Sigmoid colon (tissue), 7 donors: Measurements from ENCODE around the gene VPS51. TPM values are rescaled to one million over a fixed set of nuclear protein-coding genes. Genes with fewer than 3 reads are reported as not detected.

Source experiments
- DNase-seq: peaks from one replicate; pipeline ENCODE4 v3.0.0-alpha.2; 2019
- H3K27ac ChIP-seq, 4 donors: fragments of 200-600 bp; sonication (generic); one replicate each; pipeline ENCODE4 v1.5.1; 2016 to 2019; ENCODE audit warnings: mild to moderate bottlenecking in 1 of 4
- H3K27me3 ChIP-seq, 3 donors: fragments of 200-600 bp; sonication (generic); one replicate each; pipeline ENCODE4 v1.5.1; 2019; ENCODE audit warnings: mild to moderate bottlenecking in 1 of 3
- H3K36me3 ChIP-seq, 4 donors: fragments of 200-600 bp; sonication (generic); one replicate each; pipeline ENCODE4 v1.5.1; 2016 to 2019
- H3K4me1 ChIP-seq, 4 donors: fragments of 200-600 bp; sonication (generic); one replicate each; pipeline ENCODE4 v1.5.1; 2017 to 2019
- H3K4me3 ChIP-seq, 4 donors: fragments of 200-600 bp; sonication (generic); one replicate each; pipeline ENCODE4 v1.5.1; 2017 to 2019; ENCODE audit warnings: mild to moderate bottlenecking in 2 of 4, moderate library complexity in 1 of 4
- H3K9me3 ChIP-seq, 4 donors: fragments of 200-600 bp in 3 of 4; sonication (generic) in 3 of 4; one replicate each; pipeline versions ENCODE4 v1.5.1 to v1.6.1; 2013 to 2019
- CTCF ChIP-seq, 4 experiments: fragments of 450-650 bp in 3 of 4; fragments of 200-600 bp in 1 of 4; IDR thresholded peaks; one replicate each; pipeline ENCODE4 v1.5.1; 2016 to 2019; ENCODE audit warnings: antibody characterized with exemption in 4 of 4, mild to moderate bottlenecking in 3 of 4, moderate library complexity in 2 of 4
- EP300 ChIP-seq, 4 donors: sonication (generic); formaldehyde crosslinking; IDR thresholded peaks; one replicate each; pipeline ENCODE4 v1.6.1; 2017; ENCODE audit warnings: antibody characterized with exemption in 4 of 4
- POLR2A ChIP-seq, 2 donors: fragments of 450-650 bp; IDR thresholded peaks; one replicate each; pipeline ENCODE4 v1.6.1; 2016; ENCODE audit warnings: antibody characterized with exemption in 2 of 2, mild to moderate bottlenecking in 2 of 2, moderate library complexity in 2 of 2
- POLR2AphosphoS5 ChIP-seq, 4 donors: sonication (generic); formaldehyde crosslinking; IDR thresholded peaks; one replicate each; pipeline ENCODE4 v1.6.1; 2017; ENCODE audit warnings: antibody characterized with exemption in 4 of 4
- WGBS, 2 donors: extraction: QIAGEN DNeasy Blood & Tissue Kit; methylation state at CpG; one replicate each; pipeline ENCODE4 v1.1.7; 2013; 5-methylcytosine and 5-hydroxymethylcytosine counted together
- intact Hi-C: fragments of 100-400 bp; cut with DNase I; formaldehyde crosslinking; loops from one replicate; pipeline ENCODE4 v1.15.1; 2023
- polyA plus RNA-seq, 3 donors: library from polyadenylated mRNA; stranded (reverse); fragments of 200-250 nt; gene quantifications; one replicate each; pipeline ENCODE4 v1.2.3, GENCODE V29; 2013
- total RNA-seq, 4 donors: library from RNA; depleted of rRNA; stranded (reverse); fragments of >200 nt; gene quantifications; one replicate each; pipeline ENCODE4 v1.1.0, GENCODE V29; 2016
- donor health status: healthy with polysubstance abuse.
- donor health status: Bipolar disorder and iron deficiency.
- donor health status: healthy.

Gene VPS51
- total and polyA plus RNA-seq, 7 donors: 86.2 to 752 (median 211) TPM

DNA sequence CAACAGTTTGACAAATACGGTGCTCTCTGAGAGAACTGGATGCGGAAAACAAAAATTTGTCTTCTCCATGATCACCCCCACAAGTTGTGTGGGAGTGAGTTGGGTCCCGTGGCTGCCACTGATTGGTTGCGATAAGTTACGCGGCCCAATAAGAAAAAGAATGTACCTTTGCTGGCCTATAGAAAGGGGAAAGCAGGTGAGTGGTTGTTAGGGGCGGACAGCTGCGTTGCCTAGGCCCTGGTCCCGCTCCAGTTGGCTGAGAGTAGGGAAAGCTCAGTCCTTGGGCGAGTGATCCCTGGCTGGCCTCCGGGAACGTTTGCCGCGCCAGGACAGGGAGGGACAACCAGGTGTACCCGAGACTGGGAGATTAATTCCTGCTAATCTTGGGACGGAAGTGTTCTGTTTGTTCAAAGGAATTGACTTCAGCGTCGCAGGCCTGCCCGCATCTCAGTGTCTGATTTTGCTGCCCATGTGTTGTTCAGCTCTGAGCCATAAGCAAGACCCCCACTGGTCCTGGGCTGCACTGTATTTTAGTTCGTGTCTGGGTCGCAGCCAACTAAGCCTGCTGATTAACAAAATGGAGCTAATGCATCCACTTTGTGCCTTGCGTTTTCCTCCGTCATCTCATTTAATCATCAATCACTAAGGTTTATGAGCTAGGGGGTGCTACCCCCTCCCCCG, 39.1 kb downstream of the VPS51 start:
- Histone ChIP-seq H3K4me3 (peak overlapping the region; percentile 83 to 93 (median 90)), H3K27me3 (no peaks in the 10 kb centered on the region), H3K27ac (peak overlapping the region; percentile 94 to 98 (median 96)), H3K4me1 (peaks cover 0 to 31% (median 25%) of the 10 kb centered on the region in 4 donors), H3K9me3 (no peaks in the 10 kb centered on the region), H3K36me3 (peaks cover 11 to 30% (median 26%) of the 10 kb centered on the region in 4 donors)
- TF ChIP-seq CTCF (IDR thresholded peaks at IDR 0.05) (no peak), POLR2AphosphoS5 (IDR thresholded peaks at IDR 0.05) (peak in 3 of 4 donors; percentile 12 to 78 (median 53)), POLR2A (IDR thresholded peaks at IDR 0.05) (peak in 1 of 2 donors; percentile 45), EP300 (IDR thresholded peaks at IDR 0.05) (no peak)
- DNase-seq: peak; percentile 98
- intact Hi-C loops: loop anchor here (2.0 to 5.0 kb wide), 2 partner anchors 46 to 127 kb away; partner anchors contain the start of genes CAPN1 and POLA2
- 1 to 2% methylated on average over 24 of the region's 24 CpGs for WGBS, 2 donors

GRCh38 chr11:65135633-65136145, 39.7 kb downstream of the VPS51 start:
- Histone ChIP-seq H3K27me3 (no peaks in the 10 kb centered on the region), H3K27ac (peak overlapping the region; percentile 94 to 98 (median 96)), H3K36me3 (peaks cover 5 to 24% (median 20%) of the 10 kb centered on the region in 4 donors), H3K4me3 (peak overlapping the region; percentile 83 to 93 (median 90)), H3K4me1 (peaks cover 0 to 31% (median 25%) of the 10 kb centered on the region in 4 donors), H3K9me3 (no peaks in the 10 kb centered on the region)
- WGBS, 2 donors: 48 to 59% methylated on average over 11 of the region's 11 CpGs
- DNase-seq: no peak
- TF ChIP-seq POLR2A (IDR thresholded peaks at IDR 0.05): no peak
- TF ChIP-seq CTCF (IDR thresholded peaks at IDR 0.05): no peak
- TF ChIP-seq EP300 (IDR thresholded peaks at IDR 0.05): no peak
- no peak for TF ChIP-seq POLR2AphosphoS5 (IDR thresholded peaks at IDR 0.05)
- intact Hi-C loops: loop anchor here (2.0 kb wide), 1 partner anchor 45 kb away; the partner anchor contains the start of gene CAPN1

- Histone ChIP-seq H3K36me3 (peaks cover 0 to 14% (median 11%) of the 10 kb centered on the region in 4 donors), H3K9me3 (no peaks in the 10 kb centered on the region), H3K4me3 (no peak overlapping the region), H3K27ac (no peak overlapping the region), H3K27me3 (no peaks in the 10 kb centered on the region), H3K4me1 (peaks cover 0 to 31% (median 25%) of the 10 kb centered on the region in 4 donors)
- 28 to 78% methylated on average over 15 of the region's 15 CpGs for WGBS, 2 donors
- intact Hi-C loops: no loop called here
- no peak for DNase-seq
- no peak for TF ChIP-seq POLR2AphosphoS5 (IDR thresholded peaks at IDR 0.05)
- no peak for TF ChIP-seq EP300 (IDR thresholded peaks at IDR 0.05)
- TF ChIP-seq POLR2A (IDR thresholded peaks at IDR 0.05): no peak
- no peak for TF ChIP-seq CTCF (IDR thresholded peaks at IDR 0.05)
Measured at GRCh38 chr11:65136515-65137096, 40.6 kb downstream of the VPS51 start.

DNA sequence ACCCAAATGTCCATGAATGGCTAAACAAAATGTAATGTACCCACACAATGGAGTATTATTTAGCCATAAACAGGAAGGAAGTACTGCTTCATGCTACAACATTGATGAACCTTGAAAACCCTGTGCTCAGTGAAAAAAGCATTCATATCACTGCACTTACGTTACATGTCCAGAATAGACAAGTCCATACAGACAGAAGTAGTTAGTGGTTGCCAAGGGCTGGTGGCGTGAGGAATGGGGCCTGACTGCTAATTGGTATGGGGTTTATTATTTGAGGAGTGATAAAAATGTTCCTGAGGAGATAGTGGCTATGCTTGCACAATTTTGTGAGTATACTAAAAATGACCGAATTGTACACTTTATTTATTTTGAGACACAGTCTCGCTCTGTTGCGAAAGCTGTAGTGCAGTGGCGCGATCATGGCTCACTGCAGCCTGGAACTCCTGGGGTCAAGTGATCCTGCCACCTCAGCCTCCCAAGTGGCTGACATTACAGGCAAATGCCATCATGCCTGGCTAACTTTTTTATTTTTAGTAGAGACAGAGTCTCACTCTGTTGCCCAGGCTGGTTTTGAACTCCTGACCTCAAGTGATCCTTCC, 46.0 kb downstream of the VPS51 start:
- intact Hi-C loops: no loop called here
- DNase-seq: no peak
- 79 to 86% methylated on average over 7 of the region's 7 CpGs for WGBS, 2 donors

More for the DNA sequence above, 46.0 kb downstream of the VPS51 start:
- no peak overlapping the region for H3K4me3 ChIP-seq
- TF ChIP-seq EP300 (IDR thresholded peaks at IDR 0.05): no peak
- TF ChIP-seq POLR2A (IDR thresholded peaks at IDR 0.05): no peak
- no peak for TF ChIP-seq POLR2AphosphoS5 (IDR thresholded peaks at IDR 0.05)
- no peak for TF ChIP-seq CTCF (IDR thresholded peaks at IDR 0.05)
- no peak overlapping the region for H3K27ac ChIP-seq
- no peaks in the 10 kb centered on the region for H3K36me3 ChIP-seq
- no peaks in the 10 kb centered on the region for H3K4me1 ChIP-seq
- H3K9me3 ChIP-seq: no peaks in the 10 kb centered on the region
- H3K27me3 ChIP-seq: peaks cover 0 to 3% (median 0%) of the 10 kb centered on the region in 3 donors
